GM15510 (cell line): Measurements from ENCODE around the gene NLRC3.

Experiments
- POLR2A ChIP-seq: IDR thresholded peaks from 3 replicates; pipeline ENCODE4 v1.6.1; 2011; ENCODE audit warnings: borderline replicate concordance; ENCODE audit not compliant: insufficient read length; ENCODE audit errors: extremely low read depth

Gene NLRC3

DNA sequence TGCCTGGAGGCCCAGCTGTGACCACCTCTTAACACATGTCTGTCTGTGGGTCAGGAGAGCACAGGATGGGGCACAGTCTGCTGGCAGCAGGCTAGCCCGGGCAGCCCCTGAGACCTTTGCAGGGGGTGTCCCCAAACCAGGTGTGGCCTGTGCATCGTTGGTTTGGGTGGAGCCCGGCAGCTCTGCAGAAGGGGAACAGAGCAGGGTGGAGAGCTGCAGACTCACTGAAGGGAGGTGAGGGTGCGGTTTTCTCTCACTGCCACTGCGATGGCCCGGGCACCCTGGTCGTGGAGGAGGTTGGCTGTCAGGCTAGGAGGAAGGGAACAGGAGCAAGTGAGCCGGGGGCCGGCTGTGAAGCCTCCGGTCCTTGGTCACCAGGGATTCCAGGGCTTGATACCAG, 28.8 kb downstream of the NLRC3 start:
- TF ChIP-seq POLR2A = no peak

DNA sequence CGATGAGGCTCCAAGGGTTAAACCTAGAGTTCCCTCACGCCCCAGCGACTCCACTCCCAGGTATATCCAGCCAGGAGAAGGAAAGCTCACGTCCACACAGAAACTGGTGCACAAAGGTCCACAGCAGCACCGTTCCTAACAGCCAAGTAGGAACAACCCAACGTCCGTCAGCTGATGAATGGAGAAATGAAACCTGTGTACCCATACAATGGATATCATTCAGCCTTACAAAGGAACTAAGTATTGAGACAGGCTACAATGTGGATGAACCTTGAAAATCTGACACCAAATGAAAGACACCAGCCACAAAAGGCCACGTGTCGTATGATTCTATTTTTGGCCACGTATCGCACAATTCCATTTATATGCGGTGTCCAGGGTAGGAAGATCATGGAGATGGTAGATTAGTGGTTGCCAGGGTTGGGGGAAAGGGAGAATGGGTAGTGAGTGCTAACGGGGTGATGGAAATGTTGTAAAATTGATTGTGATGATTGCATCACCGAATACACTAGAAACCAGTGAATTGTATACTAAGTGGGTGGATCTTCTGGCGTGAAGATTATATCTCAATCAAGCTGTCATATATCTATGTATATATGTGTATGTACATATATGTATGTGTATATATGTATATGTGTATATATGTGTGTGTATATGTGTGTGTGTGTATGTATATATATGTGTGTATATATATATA, 30.1 kb downstream of the NLRC3 start:
- no peak for TF ChIP-seq POLR2A

DNA sequence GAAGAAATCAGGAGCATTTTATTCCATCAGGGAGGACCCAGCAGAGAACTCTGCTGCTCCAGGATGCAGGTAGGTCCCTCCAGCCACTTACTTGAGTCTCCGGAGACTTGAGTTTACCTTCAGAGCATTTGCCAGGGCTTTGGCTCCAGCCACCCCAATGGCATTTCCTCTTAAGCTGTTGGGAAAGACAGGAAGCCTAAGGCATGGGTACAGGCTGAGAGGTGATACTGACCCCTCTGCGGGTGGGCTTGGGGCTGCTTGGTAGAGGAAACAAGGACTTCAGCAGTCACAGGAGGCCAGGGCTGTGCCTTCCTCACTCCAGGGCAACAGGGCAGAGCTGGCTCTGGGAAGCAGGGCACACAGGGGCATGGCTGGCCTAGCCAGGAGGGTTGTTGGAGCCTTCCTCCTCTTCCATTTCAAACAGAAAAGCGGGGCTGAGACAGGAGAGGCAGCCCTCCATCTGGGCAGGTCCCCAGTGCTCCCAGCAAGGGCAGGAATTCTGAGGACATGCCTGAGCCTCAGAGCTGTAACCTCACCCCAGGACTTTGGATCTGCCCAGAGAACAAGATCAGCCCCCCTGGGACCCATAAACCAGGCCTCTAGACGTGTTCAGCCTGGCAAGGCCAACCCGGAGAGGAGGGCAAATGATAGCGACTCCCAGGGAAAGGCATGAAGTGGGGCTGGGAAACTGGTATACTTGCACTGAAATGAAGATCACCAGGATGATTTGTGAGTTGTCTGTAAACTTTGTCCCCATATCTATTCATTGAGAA, 34.4 kb downstream of the NLRC3 start:
- TF ChIP-seq POLR2A = no peak

DNA sequence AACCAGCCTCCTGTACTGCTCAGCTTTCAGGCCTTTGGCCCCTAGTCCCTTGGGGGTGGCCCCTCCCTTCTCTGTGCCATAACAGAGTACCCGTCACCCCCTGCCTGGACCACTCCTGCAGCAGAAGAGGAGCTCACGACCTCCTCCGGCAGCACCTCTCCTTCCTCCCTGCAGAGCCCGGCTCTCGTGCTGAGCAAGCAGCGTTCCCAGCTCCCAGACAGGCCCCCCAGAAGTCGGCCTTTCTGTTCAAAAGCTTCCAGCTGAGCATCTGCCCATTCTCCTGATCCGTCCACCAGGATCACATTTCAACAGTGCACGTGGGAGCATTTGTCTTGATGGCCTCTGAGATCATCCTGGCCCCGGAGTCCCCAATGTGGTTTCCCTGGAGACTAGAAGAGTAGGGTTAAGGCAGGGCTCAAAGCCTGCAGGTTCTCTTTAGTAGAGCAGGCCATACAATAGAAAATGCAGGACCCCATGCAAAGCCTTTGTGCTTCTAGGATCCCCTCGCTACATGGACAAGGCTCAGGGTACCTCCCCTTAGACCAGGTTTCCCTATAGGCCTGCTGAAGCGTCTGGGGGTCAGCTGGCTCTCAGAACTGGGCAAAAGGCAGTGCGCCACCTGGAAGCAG, 35.6 kb downstream of the NLRC3 start:
- no peak for TF ChIP-seq POLR2A

DNA sequence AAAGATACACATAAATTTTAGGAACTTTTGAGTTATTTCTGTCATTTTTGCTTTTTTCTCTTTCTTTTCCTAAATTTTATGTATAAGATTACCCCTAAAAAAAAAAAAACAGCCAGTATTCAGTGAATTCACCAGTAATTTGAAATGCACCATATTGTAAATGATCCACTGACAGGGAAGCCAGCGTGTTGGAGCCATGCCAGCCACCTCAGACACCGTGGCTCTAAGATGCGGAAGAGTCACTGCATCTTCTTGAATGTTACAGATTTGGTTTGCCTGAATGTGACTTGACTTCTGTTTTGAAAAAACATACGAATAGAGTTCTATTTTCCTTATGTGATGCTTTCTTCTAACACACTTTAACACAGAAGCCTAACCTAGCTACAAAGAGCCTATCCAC, 39.0 kb downstream of the NLRC3 start:
- TF ChIP-seq POLR2A = no peak

DNA sequence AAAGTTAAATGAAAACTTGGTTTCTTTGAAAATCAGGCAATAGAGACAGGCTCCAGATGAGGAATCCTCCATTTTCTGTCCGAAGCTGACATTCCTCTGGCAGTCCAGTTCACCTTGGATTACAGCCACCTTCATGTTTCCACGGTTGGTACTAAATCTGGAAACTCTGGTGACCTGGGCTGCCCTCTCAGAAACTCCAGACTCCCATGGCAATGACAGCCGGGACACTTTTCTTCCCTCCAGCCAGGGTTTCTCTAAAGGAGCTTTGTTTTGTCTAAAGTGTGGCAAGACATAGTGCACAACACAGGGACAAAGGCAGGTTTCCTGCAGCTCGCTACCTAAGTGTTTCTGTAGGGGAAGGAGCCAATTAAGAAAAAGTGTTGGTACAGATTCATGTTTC, 40.4 kb downstream of the NLRC3 start:
- no peak for TF ChIP-seq POLR2A

DNA sequence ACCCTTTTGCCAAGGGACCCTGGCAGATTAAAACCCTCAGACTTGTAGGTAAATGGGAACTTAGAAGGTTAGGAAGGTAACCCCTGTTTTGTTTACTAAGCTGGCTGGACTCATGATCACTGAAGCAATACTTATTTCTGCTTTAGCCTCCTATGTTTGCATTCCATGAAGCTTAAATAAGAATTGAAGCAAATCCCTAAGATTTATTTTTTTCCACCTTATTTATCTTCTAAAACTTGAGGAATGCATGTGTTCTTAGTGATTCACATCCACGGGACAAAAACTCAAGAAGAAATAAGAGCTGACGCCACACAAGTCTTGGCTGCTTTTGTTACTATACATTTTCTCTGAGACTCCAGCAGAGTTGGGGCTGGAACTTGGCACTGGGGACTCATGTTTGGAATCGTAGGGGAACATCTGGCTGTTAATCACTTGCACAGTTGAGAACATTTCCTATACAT, 40.9 kb downstream of the NLRC3 start:
- no peak for TF ChIP-seq POLR2A

DNA sequence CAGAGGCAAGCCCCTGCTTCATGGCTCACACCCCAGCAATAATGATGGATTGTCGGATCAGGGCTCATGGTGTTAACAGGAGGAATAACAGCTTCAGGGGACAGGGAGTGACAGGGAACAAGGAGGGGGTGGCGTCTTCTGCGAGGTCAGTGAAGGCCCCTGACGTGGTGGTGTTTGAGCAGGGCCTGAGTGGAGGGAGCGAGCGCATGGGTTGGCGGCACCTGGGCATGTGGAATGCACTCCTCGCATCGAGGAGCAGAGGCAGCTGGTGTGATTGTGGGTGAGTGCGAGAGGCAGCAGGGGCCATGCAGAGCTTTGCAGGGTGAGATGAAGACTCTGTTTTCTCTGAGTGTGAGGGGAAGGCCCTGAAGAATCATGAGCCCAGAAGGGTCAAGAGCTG, 43.1 kb downstream of the NLRC3 start:
- TF ChIP-seq POLR2A = no peak

DNA sequence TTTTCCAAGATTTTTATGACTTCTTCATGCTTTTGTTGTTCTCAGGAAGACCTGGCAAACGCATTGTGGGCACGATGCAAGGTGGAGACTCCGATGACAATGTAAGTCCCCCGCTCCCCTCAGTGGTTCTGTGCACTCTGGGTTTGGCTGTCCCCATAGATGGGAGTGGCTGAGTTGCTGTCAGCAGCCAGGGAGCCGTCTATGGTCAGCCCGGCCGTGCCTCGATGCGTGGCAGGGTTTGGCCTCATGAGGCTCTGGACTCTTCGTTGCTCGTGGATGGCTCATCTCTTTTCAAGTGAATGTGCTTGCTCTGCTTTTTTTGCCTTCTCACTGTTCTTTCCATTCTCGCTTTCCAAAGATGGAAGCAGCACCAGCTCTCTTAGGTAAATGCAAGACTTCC, 44.5 kb downstream of the NLRC3 start:
- TF ChIP-seq POLR2A = no peak

DNA sequence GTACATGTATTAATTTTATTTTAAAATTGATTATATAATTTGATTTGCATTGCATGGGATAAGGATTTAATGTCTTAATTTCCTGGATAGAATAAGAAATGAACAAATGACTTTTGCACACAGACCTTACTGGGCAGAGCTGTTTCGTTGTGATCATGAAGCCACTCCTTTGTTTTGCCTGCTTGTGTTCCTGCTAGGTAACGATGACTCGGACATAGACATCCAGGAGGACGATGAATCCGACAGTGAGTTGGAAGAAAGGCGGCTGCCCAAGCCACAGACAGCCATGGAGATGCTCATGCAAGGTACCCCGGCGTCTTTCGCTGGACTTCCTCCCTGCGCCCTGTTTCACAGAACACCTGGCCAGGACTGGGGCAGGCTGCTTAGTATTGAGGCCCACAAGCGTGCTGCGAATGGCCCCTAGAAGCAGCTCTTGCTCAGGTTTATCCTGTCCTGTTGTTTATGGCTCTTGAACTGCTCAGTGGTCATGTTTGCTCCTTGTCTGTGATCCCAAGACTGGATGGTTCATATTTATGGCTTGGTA, 46.8 kb downstream of the NLRC3 start:
- TF ChIP-seq POLR2A = no peak

DNA sequence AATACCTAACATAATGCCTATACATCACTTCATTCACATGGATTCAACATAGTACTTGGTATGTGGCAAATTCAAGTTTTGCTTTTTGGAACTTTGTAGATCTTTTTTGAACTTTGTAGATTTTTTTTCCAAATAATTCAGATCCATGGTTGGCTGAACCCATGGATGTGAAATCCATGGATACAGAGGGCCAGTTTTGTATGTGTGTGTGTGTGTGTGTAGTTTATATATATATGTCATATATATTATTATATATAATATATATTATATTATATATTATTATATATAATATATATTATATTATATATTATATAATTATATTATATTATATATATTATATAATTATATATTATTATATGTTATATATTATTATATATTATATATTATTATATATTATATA, 48.0 kb downstream of the NLRC3 start:
- TF ChIP-seq POLR2A = no peak

DNA sequence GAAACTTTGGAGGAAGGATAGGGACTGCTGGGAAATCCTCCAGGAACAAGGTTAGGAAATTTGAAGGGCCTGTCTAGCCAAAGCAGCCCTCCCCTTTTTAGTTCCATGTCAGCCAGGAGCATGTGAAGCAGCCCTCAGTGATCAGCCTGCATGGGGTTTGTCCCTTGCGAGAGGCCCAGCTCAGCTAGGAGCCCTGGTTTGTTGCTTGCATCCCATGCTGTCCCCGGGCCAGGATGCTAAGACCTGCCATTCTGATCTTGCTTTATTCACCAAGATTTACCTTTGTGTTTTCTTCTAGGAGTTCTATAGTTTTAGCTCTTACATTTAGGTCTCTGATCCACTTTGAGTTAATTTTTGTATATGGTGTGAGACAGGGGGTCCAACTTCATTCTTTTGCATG, 48.8 kb downstream of the NLRC3 start:
- no peak for TF ChIP-seq POLR2A

DNA sequence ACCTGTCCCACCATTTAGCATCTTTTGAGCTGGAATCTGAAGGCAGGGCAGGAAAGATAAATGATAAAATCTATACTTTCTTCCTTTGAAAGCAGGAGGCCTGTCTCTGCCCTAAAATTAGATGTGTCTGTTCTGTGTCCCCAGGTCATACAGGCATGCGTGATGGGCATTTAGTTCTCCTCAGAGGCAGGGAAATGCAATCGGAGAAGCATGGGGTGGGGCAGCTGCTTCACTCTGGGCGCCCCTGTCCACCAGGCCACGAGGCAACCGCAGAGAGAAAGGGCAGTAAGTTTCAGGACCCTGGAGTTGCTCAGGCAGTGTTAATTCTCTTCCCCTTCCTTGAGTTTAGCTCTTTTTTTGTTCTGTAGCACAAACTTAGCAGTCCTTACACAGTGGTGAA, 51.3 kb downstream of the NLRC3 start:
- no peak for TF ChIP-seq POLR2A

DNA sequence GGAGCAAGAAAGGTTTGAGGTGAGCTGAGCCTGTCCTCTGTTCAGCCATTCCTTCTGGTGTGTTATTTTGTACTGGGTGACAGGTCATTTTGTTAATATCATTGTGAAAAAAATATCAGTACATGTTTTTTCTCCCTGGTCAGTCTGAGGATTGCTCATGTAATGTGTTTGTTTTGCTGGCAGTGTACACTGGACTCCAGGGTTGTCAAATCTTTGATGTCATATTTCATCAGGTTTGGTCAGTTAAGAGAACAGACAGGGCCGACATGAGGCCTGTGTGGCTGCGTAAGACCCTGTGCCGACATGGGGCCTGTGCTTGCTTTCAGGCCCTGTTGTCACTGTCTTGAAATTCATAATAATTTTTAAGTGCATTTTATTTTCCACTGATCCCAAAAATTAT, 53.9 kb downstream of the NLRC3 start:
- no peak for TF ChIP-seq POLR2A

DNA sequence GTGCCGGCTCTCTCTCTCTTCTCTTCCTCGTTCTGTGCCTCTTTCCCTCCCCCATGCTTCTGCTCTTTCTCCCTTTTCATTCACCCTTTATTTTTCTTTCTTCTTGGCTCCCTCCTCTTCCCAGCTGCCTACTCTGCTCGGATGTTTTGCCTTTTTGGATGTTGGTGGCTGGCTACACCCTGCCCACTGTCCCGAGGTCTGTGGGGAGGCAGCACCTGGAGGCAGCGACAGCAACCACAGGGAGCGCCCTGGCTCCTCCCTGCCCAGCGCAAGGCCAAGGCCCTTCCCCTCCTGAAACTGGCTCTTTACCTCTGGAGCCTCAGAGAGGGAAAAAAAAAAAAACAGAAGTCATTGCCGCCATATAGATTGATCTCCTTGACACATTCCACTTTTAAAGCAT, 56.4 kb downstream of the NLRC3 start:
- no peak for TF ChIP-seq POLR2A
